ENCODE measurements around the gene EREG. TPM values are rescaled to one million over a fixed set of nuclear protein-coding genes. Genes with fewer than 3 reads are reported as not detected.

EREG gene
- total and polyA plus RNA-seq, 12 donors: 0.08 to 1.4 (median 0.30) TPM; not detected in 8

- WGBS, 4 donors: 41 to 72% (median 58%) methylated on average over 2 of the region's 2 CpGs
- peaks cover 30% of the 10 kb centered on the region for H3K27me3 ChIP-seq
- intact Hi-C loops (cut with DNase I): no loop called here
- no peak overlapping the region for H3K4me3 ChIP-seq
- no peak overlapping the region for H3K27ac ChIP-seq
- TF ChIP-seq CTCF (IDR thresholded peaks at IDR 0.05): no peak
- TF ChIP-seq POLR2A (IDR thresholded peaks at IDR 0.05): no peak
- H3K4me1 ChIP-seq (replicated peaks in 1 of 2): peaks cover 12 to 15% of the 10 kb centered on the region in 2 donors
- no peak for DNase-seq
- no peaks in the 10 kb centered on the region for H3K36me3 ChIP-seq (replicated peaks in 1 of 2)
- no peaks in the 10 kb centered on the region for H3K9me3 ChIP-seq (replicated peaks in 1 of 3)
Measured at GRCh38 chr4:74366367-74366911, 1.5 kb downstream of the EREG start.

GRCh38 chr4:74367656-74368290 lies 2.8 kb downstream of the EREG start:
- 9 to 26% (median 18%) methylated on average over 1 of the region's 1 CpG for WGBS, 4 donors
- no peak for DNase-seq
- Histone ChIP-seq H3K9me3 (replicated peaks in 1 of 3) (no peaks in the 10 kb centered on the region), H3K4me3 (no peak overlapping the region), H3K27ac (no peak overlapping the region), H3K4me1 (replicated peaks in 1 of 2) (peaks cover 12 to 15% of the 10 kb centered on the region in 2 donors), H3K36me3 (replicated peaks in 1 of 2) (no peaks in the 10 kb centered on the region), H3K27me3 (peaks cover 30% of the 10 kb centered on the region)
- intact Hi-C loops (cut with DNase I): no loop called here
- no peak for TF ChIP-seq POLR2A (IDR thresholded peaks at IDR 0.05)
- TF ChIP-seq CTCF (IDR thresholded peaks at IDR 0.05): no peak

GRCh38 chr4:74368596-74368995 lies 3.7 kb downstream of the EREG start:
- Histone ChIP-seq H3K9me3 (replicated peaks in 1 of 3) (no peaks in the 10 kb centered on the region), H3K36me3 (replicated peaks in 1 of 2) (no peaks in the 10 kb centered on the region), H3K4me3 (no peak overlapping the region), H3K27me3 (peaks cover 30% of the 10 kb centered on the region), H3K27ac (no peak overlapping the region), H3K4me1 (replicated peaks in 1 of 2) (peaks cover 12 to 15% of the 10 kb centered on the region in 2 donors)
- intact Hi-C loops (cut with DNase I): no loop called here
- no peak for TF ChIP-seq POLR2A (IDR thresholded peaks at IDR 0.05)
- no peak for TF ChIP-seq CTCF (IDR thresholded peaks at IDR 0.05)
- 50 to 64% (median 56%) methylated on average over 4 of the region's 4 CpGs for WGBS, 4 donors
- DNase-seq: no peak

DNA sequence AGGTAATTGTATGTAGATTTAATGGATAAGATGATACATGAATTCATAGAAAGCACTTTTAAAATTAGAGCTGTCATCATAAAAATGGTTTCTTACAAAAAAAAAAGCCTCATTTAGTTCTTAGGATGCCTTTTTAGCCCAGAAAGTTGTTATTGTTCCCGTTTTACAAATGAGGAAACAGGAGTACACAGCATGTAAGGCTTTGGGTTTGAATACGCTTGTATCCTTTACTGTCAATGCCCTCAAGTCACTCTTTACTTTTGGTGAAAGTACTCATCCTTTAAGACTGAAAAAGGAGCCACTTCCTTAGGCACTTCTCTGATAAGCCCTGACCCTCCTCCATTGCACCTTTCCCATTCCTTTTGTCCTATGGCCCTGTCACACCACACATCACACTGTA lies 4.9 kb downstream of the EREG start:
- Histone ChIP-seq H3K9me3 (replicated peaks in 1 of 3) (no peaks in the 10 kb centered on the region), H3K27ac (no peak overlapping the region), H3K4me1 (replicated peaks in 1 of 2) (peaks cover 11 to 14% of the 10 kb centered on the region in 2 donors), H3K36me3 (replicated peaks in 1 of 2) (no peaks in the 10 kb centered on the region), H3K4me3 (no peak overlapping the region), H3K27me3 (peaks cover 23% of the 10 kb centered on the region)
- 35 to 60% (median 44%) methylated on average over 2 of the region's 2 CpGs for WGBS, 4 donors
- TF ChIP-seq POLR2A (IDR thresholded peaks at IDR 0.05) (no peak), CTCF (IDR thresholded peaks at IDR 0.05) (no peak)
- intact Hi-C loops (cut with DNase I): loop anchor here in 1 of 2 donors (10.0 kb wide), 1 partner anchor 305 kb away; no protein-coding TSS in a partner anchor
- no peak for DNase-seq
